HepG2 (cell line): ENCODE results near the gene NINJ2. TPM values are rescaled to one million over a fixed set of nuclear protein-coding genes. Genes with fewer than 3 reads are reported as not detected.
A peak's percentile ranks its signal among the peaks of the same experiment; 100 is the strongest.

Experiments
- ATAD3A ChIP-seq: sonication (generic); formaldehyde crosslinking; IDR thresholded peaks from 2 replicates; pipeline ENCODE4 v1.4.0; 2020; ENCODE audit warnings: missing genetic modification reagents
- DBP ChIP-seq: sonication (generic); formaldehyde crosslinking; IDR thresholded peaks from 2 replicates; pipeline ENCODE4 v1.4.0; 2020; ENCODE audit warnings: missing genetic modification reagents; ENCODE audit errors: not compliant biosample characterization
- GATA4 ChIP-seq: sonication (generic); IDR thresholded peaks from 2 replicates; pipeline ENCODE4 v1.6.1; 2016; ENCODE audit warnings: antibody characterized with exemption, low read depth, borderline replicate concordance
- GFI1 ChIP-seq: sonication (generic); formaldehyde crosslinking; IDR thresholded peaks from 2 replicates; pipeline ENCODE4 v1.5.0; 2020; ENCODE audit warnings: missing genetic modification reagents, mild to moderate bottlenecking, borderline replicate concordance
- GTF3A ChIP-seq: sonication (generic); formaldehyde crosslinking; conservative IDR thresholded peaks from 2 replicates; pipeline ENCODE4 v1.4.0; 2020; ENCODE audit warnings: mild to moderate bottlenecking, missing genetic modification reagents
- JUND ChIP-seq: sonication (generic); formaldehyde crosslinking; IDR thresholded peaks from 2 replicates; pipeline ENCODE4 v1.8.0; 2022; ENCODE audit warnings: mild to moderate bottlenecking, missing genetic modification reagents
- PHF8 ChIP-seq: sonication (generic); formaldehyde crosslinking; IDR thresholded peaks from 2 replicates; pipeline ENCODE4 v1.5.0; 2020; ENCODE audit warnings: missing genetic modification reagents
- POLR2AphosphoS5 ChIP-seq: IDR thresholded peaks from 2 replicates; pipeline ENCODE4 v1.6.1; 2012; ENCODE audit warnings: low read depth, low read length
- SP140L ChIP-seq: sonication (generic); formaldehyde crosslinking; IDR thresholded peaks from 2 replicates; pipeline ENCODE4 v1.4.0; 2020; ENCODE audit warnings: missing genetic modification reagents, borderline replicate concordance
- SP2 ChIP-seq: sonication (generic); formaldehyde crosslinking; IDR thresholded peaks from 2 replicates; pipeline ENCODE4 v1.5.1; 2020; ENCODE audit warnings: mild to moderate bottlenecking, missing genetic modification reagents
- TP53 ChIP-seq: sonication (generic); formaldehyde crosslinking; conservative IDR thresholded peaks from 2 replicates; pipeline ENCODE4 v1.4.0; 2020; ENCODE audit warnings: missing genetic modification reagents
- ZBTB2 ChIP-seq: sonication (generic); formaldehyde crosslinking; IDR thresholded peaks from 2 replicates; pipeline ENCODE4 v1.8.0; 2022; ENCODE audit warnings: low read depth, missing genetic modification reagents
- ZFP91 ChIP-seq: sonication (generic); formaldehyde crosslinking; IDR thresholded peaks from 2 replicates; pipeline ENCODE4 v1.9.0; 2022; ENCODE audit warnings: missing genetic modification reagents, mild to moderate bottlenecking, borderline replicate concordance
- ZNF142 ChIP-seq: sonication (generic); formaldehyde crosslinking; IDR thresholded peaks from 2 replicates; pipeline ENCODE4 v1.4.0; 2020; ENCODE audit warnings: missing genetic modification reagents
- ZNF18 ChIP-seq: sonication (generic); formaldehyde crosslinking; IDR thresholded peaks from 2 replicates; pipeline ENCODE4 v1.8.0; 2022; ENCODE audit warnings: mild to moderate bottlenecking, missing genetic modification reagents; ENCODE audit not compliant: insufficient replicate concordance
- ZNF512 ChIP-seq: sonication (generic); formaldehyde crosslinking; IDR thresholded peaks from 2 replicates; pipeline ENCODE4 v1.4.0; 2020; ENCODE audit warnings: mild to moderate bottlenecking, missing genetic modification reagents
- polyA plus RNA-seq, 8 experiments: library from polyadenylated mRNA; depleted of rRNA in 3 of 8; stranded (reverse) in 7 of 8; unstranded in 1 of 8; fragments of >200 nt; fragmentation: Illumina TruSeq in 4 of 8; extraction: Trizol in 4 of 8; gene quantifications; 2 replicates each; pipeline versions ENCODE4 v1.2.1 to v1.2.3, GENCODE V29; 2011 to 2016; ENCODE audit warnings: low read depth in 4 of 8, missing spikeins in 1 of 8, mixed read lengths in 1 of 8; ENCODE audit not compliant: insufficient read depth in 1 of 8
- total RNA-seq, 5 experiments: library from RNA; depleted of rRNA; stranded (reverse); fragments of >200 nt; fragmentation: Illumina TruSeq; extraction: Trizol; gene quantifications; 2 replicates each; pipeline ENCODE4 v1.2.3, GENCODE V29; 2016; ENCODE audit warnings: low read depth in 1 of 5

The NINJ2 gene
- total and polyA plus RNA-seq, 2 of the 13 experiments (the other 11 are each of a cell fraction or from before 2014, with no cell fraction given), result 0.62 to 3.8 TPM

- TF ChIP-seq ZBTB2 (CRISPR knock-in tag) (0 out of 2 replicates have a peak, but pooled peaks have one; percentile 27), TP53 (no peak), ATAD3A (CRISPR knock-in tag) (no peak), SP140L (CRISPR knock-in tag) (no peak), SP2 (CRISPR knock-in tag) (no peak), DBP (CRISPR knock-in tag) (no peak), GFI1 (CRISPR knock-in tag) (peak; percentile 56; the same call in 1 of the 2 replicates), ZFP91 (CRISPR knock-in tag) (peak; percentile 100), ZNF18 (peak; percentile 23), PHF8 (CRISPR knock-in tag) (peak; percentile 64), JUND (peak; percentile 84), POLR2AphosphoS5 (peak; percentile 41; the same call in 1 of the 2 replicates), ZNF142 (CRISPR knock-in tag) (peak; percentile 10; the same call in 1 of the 2 replicates), GATA4 (peak; percentile 59; the same call in 1 of the 2 replicates), ZNF512 (CRISPR knock-in tag) (no peak), GTF3A (peak; percentile 74; the same call in 1 of the 2 replicates)
Measured at GRCh38 chr12:570435-570920, 92.8 kb downstream of the NINJ2 start (continued).
